Uterus (tissue), 2 donors: Measurements from ENCODE around the gene MFSD12.

Source experiments
- POLR2A ChIP-seq, 2 donors: fragments of 450-650 bp; IDR thresholded peaks; one replicate each; pipeline ENCODE4 v1.6.1; 2016; ENCODE audit warnings: antibody characterized with exemption in 2 of 2, mild to moderate bottlenecking in 1 of 2, moderate library complexity in 1 of 2
- TF ChIP-seq, protein P1 (sequence below), 4 experiments: fragments of 200-600 bp in 2 of 4; fragments of 450-650 bp in 2 of 4; sonication (generic) in 2 of 4; IDR thresholded peaks; one replicate each; pipeline ENCODE4 v1.5.1; 2016 to 2019; ENCODE audit warnings: antibody characterized with exemption in 4 of 4, mild to moderate bottlenecking in 2 of 4, moderate library complexity in 1 of 4

DNA sequence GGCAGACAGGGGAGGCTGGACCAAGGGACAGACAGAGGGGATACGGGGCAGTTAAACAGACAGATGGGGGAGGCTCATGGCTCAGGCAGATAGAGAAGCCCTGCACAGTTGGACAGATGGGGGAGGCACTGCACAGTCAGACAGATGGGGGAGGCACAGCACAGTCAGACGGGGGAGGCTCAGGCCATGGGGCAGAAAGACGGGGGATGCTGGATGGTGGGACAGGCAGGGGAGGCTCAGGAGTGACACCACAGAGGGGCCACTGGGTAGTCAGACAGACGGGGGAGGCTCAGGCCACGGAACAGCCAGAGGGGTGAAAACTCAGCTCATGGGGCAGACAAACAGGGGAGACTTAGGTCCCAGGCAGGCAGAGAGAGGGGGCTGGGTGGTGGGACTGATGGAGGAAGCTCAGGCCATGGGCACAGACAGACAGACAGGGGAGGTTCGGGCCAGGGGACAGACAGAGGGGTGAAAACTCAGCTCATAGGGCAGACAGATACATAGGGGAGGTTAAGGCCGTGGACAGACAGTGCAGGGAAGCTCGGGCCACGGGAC, 886 bp downstream of the MFSD12 start:
- no peak for TF ChIP-seq POLR2A (IDR thresholded peaks at IDR 0.05)
- TF ChIP-seq, protein P1, sequence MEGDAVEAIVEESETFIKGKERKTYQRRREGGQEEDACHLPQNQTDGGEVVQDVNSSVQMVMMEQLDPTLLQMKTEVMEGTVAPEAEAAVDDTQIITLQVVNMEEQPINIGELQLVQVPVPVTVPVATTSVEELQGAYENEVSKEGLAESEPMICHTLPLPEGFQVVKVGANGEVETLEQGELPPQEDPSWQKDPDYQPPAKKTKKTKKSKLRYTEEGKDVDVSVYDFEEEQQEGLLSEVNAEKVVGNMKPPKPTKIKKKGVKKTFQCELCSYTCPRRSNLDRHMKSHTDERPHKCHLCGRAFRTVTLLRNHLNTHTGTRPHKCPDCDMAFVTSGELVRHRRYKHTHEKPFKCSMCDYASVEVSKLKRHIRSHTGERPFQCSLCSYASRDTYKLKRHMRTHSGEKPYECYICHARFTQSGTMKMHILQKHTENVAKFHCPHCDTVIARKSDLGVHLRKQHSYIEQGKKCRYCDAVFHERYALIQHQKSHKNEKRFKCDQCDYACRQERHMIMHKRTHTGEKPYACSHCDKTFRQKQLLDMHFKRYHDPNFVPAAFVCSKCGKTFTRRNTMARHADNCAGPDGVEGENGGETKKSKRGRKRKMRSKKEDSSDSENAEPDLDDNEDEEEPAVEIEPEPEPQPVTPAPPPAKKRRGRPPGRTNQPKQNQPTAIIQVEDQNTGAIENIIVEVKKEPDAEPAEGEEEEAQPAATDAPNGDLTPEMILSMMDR (IDR thresholded peaks at IDR 0.05), result no peak
